Adrenal gland (tissue), 12 donors: ENCODE measurements around the gene RAMP3. TPM values are rescaled to one million over a fixed set of nuclear protein-coding genes. Genes with fewer than 3 reads are reported as not detected.

Experiments
- DNase-seq, 7 donors: peaks; one replicate each; pipeline ENCODE4 v3.0.0-alpha.2; 2019 to 2020
- H3K27ac ChIP-seq, 5 donors: fragments of 200-600 bp; sonication (generic) in 4 of 5; 1 replicate in 3 of 5; 2 replicates in 2 of 5; pipeline versions ENCODE4 v1.5.1 to v1.8.0; 2016 to 2020; ENCODE audit warnings: mild to moderate bottlenecking in 1 of 5
- H3K27me3 ChIP-seq: fragments of 200-600 bp; 2 replicates; pipeline ENCODE4 v1.8.0; 2021
- H3K36me3 ChIP-seq, 2 donors: fragments of 200-600 bp; replicated peaks in 1 of 2; 1 replicate in 1 of 2; 2 replicates in 1 of 2; pipeline versions ENCODE4 v1.5.1 to v1.8.0; 2018 to 2022
- H3K4me1 ChIP-seq, 2 donors: fragments of 200-600 bp; replicated peaks in 1 of 2; 1 replicate in 1 of 2; 2 replicates in 1 of 2; pipeline versions ENCODE4 v1.5.1 to v1.8.0; 2018 to 2021
- H3K4me3 ChIP-seq, 4 donors: fragments of 200-600 bp; sonication (generic) in 3 of 4; one replicate each; pipeline ENCODE4 v1.5.1; 2016 to 2018
- H3K9me3 ChIP-seq, 3 donors: fragments of 200-600 bp; sonication (generic) in 1 of 3; replicated peaks in 1 of 3; 1 replicate in 2 of 3; 2 replicates in 1 of 3; pipeline versions ENCODE4 v1.5.1 to v1.8.0; 2016 to 2021
- CTCF ChIP-seq, 6 experiments: fragments of 450-650 bp in 4 of 6; fragments of 200-600 bp in 2 of 6; sonication (generic) in 1 of 6; IDR thresholded peaks; 1 replicate in 5 of 6; 2 replicates in 1 of 6; pipeline versions ENCODE4 v1.5.1 to v1.8.0; 2016 to 2021; ENCODE audit warnings: antibody characterized with exemption in 6 of 6, mild to moderate bottlenecking in 2 of 6, moderate library complexity in 1 of 6
- POLR2A ChIP-seq, 2 donors: fragments of 450-650 bp; IDR thresholded peaks; one replicate each; pipeline ENCODE4 v1.6.1; 2017; ENCODE audit warnings: antibody characterized with exemption in 2 of 2, mild to moderate bottlenecking in 2 of 2, moderate library complexity in 1 of 2
- WGBS, 4 donors: extraction: QIAGEN DNeasy Blood & Tissue Kit in 2 of 4; methylation state at CpG; one replicate each; pipeline versions ENCODE4 v1.1.5 to v1.1.7; 2013 to 2017; 5-methylcytosine and 5-hydroxymethylcytosine counted together
- intact Hi-C, 2 donors: fragments of 100-400 bp; cut with DNase I; formaldehyde crosslinking; loops; one replicate each; pipeline versions ENCODE4 v1.14.1 to v1.15.0; 2022 to 2023
- polyA plus RNA-seq, 3 donors: library from polyadenylated mRNA; stranded (reverse); fragments of 200-250 nt in 2 of 3; fragments of 350-450 nt in 1 of 3; fragmentation: Illumina TruSeq in 1 of 3; extraction: RNeasy Lipid Tissue Mini Kit (QIAGEN cat#74804) in 1 of 3; gene quantifications; one replicate each; pipeline ENCODE4 v1.2.3, GENCODE V29; 2013 to 2014
- total RNA-seq, 9 donors: library from RNA; depleted of rRNA in 4 of 9; stranded (reverse); fragments of >200 nt in 4 of 9; fragments of 120-200 nt in 1 of 9; fragmentation: NEBNext Ultra II Directional in 1 of 9; extraction: Animal tissue kit (Norgen Biotek cat#: 25700) in 1 of 9; gene quantifications; one replicate each; pipeline versions ENCODE4 v1.1.0 to v1.2.4, GENCODE V29; 2013 to 2023
- donor health status: healthy with polysubstance abuse.
- donor health status: Bipolar disorder and iron deficiency.
- donor health status: DM: yes; HTN: yes; CAD: no.
- donor health status: DM: no; HTN: no; CAD: no.
- donor health status: DM: no; HTN: no; CAD: no.
- donor health status: DM: yes; HTN: yes; CAD: no.

The RAMP3 gene
- total and polyA plus RNA-seq, 12 donors = 5.6 to 134 (median 43.0) TPM

GRCh38 chr7:45183711-45184210, 26.2 kb downstream of the RAMP3 start:
- H3K4me3 ChIP-seq = no peak overlapping the region
- TF ChIP-seq POLR2A (IDR thresholded peaks at IDR 0.05) (no peak), CTCF (IDR thresholded peaks at IDR 0.05) (no peak)
- no peaks in the 10 kb centered on the region for H3K36me3 ChIP-seq
- no peaks in the 10 kb centered on the region for H3K27me3 ChIP-seq
- H3K27ac ChIP-seq = no peak overlapping the region
- WGBS, 4 donors = 87 to 94% (median 89%) methylated on average over 7 to 10 of the region's 10 CpGs
- H3K4me1 ChIP-seq = no peaks in the 10 kb centered on the region
- intact Hi-C loops = no loop called here
- no peaks in the 10 kb centered on the region for H3K9me3 ChIP-seq
- DNase-seq = peak in 4 of 7 donors; percentile 5 to 23 (median 6)

GRCh38 chr7:45184326-45185027, 26.9 kb downstream of the RAMP3 start:
- TF ChIP-seq POLR2A (IDR thresholded peaks at IDR 0.05) (no peak), CTCF (IDR thresholded peaks at IDR 0.05) (no peak)
- H3K36me3 ChIP-seq = no peaks in the 10 kb centered on the region
- H3K9me3 ChIP-seq = no peaks in the 10 kb centered on the region
- peak in 3 of 7 donors; percentile 4 to 23 (median 9) for DNase-seq
- no peaks in the 10 kb centered on the region for H3K4me1 ChIP-seq
- no peak overlapping the region for H3K27ac ChIP-seq
- H3K27me3 ChIP-seq = no peaks in the 10 kb centered on the region
- 82 to 88% (median 85%) methylated on average over 4 to 7 of the region's 7 CpGs for WGBS, 4 donors
- no peak overlapping the region for H3K4me3 ChIP-seq
- intact Hi-C loops = no loop called here

GRCh38 chr7:45185028-45185863, 27.7 kb downstream of the RAMP3 start:
- Histone ChIP-seq H3K4me3 (no peak overlapping the region), H3K9me3 (no peaks in the 10 kb centered on the region), H3K27me3 (no peaks in the 10 kb centered on the region), H3K4me1 (no peaks in the 10 kb centered on the region), H3K36me3 (no peaks in the 10 kb centered on the region), H3K27ac (no peak overlapping the region)
- 61 to 78% (median 66%) methylated on average over 3 to 7 of the region's 7 CpGs for WGBS, 4 donors
- TF ChIP-seq CTCF (IDR thresholded peaks at IDR 0.05) = no peak
- TF ChIP-seq POLR2A (IDR thresholded peaks at IDR 0.05) = no peak
- intact Hi-C loops = no loop called here
- DNase-seq = peak in 3 of 7 donors; percentile 8 to 23 (median 10)

GRCh38 chr7:45185864-45186250, 28.3 kb downstream of the RAMP3 start:
- peak in 2 of 7 donors; percentile 8 to 15 for DNase-seq
- H3K4me1 ChIP-seq = no peaks in the 10 kb centered on the region
- intact Hi-C loops = no loop called here
- no peaks in the 10 kb centered on the region for H3K27me3 ChIP-seq
- no peak overlapping the region for H3K4me3 ChIP-seq
- no peaks in the 10 kb centered on the region for H3K36me3 ChIP-seq
- 81 to 93% (median 85%) methylated on average over 3 of the region's 3 CpGs for WGBS, 4 donors
- H3K27ac ChIP-seq = no peak overlapping the region
- TF ChIP-seq CTCF (IDR thresholded peaks at IDR 0.05) = no peak
- no peak for TF ChIP-seq POLR2A (IDR thresholded peaks at IDR 0.05)
- no peaks in the 10 kb centered on the region for H3K9me3 ChIP-seq
